GM21529 (cell line): ENCODE results near the gene POLQ.
"Not testable (repeated sequence)": the region's sequence is repeated elsewhere in the genome, so short reads cannot be mapped to it uniquely, and the experiment has no call there.

Source experiments
- ATAC-seq: cut with Tn5 transposase; IDR thresholded peaks from one replicate; pipeline ENCODE4 v1.9.1; 2021; ENCODE audit not compliant: unreplicated experiment

Gene POLQ

GRCh38 chr3:121514496-121514895 lies 31.3 kb downstream of the POLQ start:
- ATAC-seq: no peak

DNA sequence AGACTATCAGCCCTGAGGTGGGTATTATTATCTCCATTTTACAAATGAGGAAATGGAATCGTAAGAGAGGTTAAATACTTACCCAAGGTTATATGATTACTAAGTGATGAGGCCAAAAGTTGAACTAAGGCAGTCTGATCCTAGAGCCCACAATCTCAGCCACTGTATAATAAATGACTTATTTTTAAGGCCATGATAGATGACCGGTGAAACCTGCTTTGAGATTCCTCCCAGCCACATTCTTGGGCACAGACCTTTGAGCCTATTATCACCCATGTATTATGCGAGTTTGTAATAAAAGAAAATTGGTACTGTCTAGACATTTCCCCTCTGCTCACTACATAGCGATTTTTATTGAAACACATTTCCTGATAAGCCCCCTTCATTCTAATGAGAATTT lies 37.4 kb downstream of the POLQ start:
- no peak for ATAC-seq

DNA sequence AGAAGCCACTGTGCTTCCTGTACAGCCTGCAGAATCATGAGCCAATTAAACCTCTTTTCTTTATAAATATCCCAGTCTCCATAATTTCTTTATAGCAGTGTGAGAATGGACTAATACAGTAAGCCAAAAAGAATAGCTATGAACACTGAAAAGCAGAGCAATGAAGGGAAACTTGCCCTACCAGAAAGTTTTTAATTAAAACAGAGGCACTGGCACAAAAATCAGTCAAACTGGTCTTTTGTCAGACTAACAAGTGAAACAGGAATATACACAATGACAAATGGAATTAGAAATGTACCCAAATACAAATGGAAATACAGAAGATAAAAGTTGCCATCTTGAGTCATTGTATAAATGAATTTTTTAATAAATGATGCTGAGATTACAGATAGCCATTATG lies 40.5 kb downstream of the POLQ start:
- ATAC-seq: no peak

DNA sequence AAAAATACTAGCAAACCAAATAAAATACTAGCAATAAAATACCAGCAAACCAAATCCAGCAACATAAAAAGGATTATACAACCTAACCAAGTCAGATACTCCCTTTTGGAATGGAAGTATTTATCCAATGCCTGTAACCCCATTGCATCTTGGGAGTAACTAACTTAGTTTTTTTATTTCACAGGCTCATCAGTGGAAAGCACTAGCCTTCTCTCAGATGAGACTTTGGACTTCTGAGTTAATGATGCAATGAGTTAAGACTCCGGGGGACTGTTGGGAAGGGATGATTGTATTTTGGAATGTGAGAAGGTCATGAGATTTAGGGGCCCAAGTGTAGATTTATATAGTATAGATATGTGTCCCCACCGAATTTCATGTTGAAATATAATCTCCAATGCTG lies 41.2 kb downstream of the POLQ start:
- ATAC-seq: no peak

DNA sequence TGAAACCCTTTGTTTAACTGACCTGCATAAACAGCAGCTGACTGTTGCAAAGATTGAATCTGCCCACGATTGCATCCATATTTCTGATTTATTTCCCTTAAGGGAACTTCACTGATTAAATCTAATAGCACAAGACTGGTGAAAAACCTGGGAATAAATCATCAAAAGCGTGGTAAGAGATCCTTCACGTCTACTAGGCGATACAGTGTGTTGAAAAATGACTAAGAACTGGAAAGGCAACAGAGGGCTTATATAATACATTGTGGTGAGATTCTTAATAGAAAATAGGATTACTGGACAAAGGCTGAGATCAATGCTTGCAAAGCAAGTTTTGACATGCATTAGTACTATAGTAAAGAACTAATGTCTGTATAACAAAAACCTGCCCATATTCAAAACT lies 49.0 kb downstream of the POLQ start:
- ATAC-seq: no peak

DNA sequence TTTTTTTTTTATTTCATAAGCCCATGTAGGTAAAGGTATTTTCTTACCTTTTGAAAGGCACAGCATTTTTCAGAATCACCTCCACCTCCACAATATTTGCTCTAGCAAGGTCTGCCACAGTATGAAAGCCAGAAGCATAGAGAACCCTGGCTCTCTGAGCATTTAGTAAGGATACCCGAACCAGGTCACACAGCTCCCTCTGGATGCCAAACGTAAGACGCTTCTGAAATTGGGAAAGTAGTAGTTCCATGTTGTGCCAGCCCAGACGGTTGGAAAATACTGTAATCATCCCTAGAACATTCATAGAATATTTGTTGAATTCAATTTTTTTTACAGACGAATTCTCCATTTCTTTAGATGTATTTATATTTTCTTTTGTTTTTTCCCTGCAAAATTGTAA lies 52.4 kb downstream of the POLQ start:
- no peak for ATAC-seq

GRCh38 chr3:121491683-121492320 lies 54.0 kb downstream of the POLQ start:
- no peak for ATAC-seq

GRCh38 chr3:121490161-121490560 lies 55.6 kb downstream of the POLQ start:
- ATAC-seq: no peak

GRCh38 chr3:121488628-121489027 lies 57.2 kb downstream of the POLQ start:
- no peak for ATAC-seq

DNA sequence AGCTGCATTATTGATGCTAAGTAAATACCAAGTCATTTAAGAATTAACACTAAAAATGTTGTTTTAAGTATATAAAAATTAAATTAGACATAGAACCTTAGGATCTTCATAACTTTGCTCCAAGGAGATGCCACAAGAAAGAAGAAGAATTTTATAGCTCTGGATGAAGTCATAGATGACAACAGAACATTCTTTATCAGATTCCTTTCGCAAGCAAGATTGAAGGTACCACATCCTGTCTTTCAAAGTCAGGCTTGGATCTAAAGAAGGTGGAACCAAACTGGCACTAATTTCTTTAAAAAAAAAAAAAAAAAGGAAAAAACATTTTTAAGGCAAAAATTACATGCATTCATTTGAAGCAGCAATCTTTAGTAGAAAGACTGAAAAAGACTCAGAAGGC lies 62.5 kb downstream of the POLQ start:
- ATAC-seq: no peak

- ATAC-seq: no peak
Observed at GRCh38 chr3:121482660-121483059, 63.1 kb downstream of the POLQ start.

DNA sequence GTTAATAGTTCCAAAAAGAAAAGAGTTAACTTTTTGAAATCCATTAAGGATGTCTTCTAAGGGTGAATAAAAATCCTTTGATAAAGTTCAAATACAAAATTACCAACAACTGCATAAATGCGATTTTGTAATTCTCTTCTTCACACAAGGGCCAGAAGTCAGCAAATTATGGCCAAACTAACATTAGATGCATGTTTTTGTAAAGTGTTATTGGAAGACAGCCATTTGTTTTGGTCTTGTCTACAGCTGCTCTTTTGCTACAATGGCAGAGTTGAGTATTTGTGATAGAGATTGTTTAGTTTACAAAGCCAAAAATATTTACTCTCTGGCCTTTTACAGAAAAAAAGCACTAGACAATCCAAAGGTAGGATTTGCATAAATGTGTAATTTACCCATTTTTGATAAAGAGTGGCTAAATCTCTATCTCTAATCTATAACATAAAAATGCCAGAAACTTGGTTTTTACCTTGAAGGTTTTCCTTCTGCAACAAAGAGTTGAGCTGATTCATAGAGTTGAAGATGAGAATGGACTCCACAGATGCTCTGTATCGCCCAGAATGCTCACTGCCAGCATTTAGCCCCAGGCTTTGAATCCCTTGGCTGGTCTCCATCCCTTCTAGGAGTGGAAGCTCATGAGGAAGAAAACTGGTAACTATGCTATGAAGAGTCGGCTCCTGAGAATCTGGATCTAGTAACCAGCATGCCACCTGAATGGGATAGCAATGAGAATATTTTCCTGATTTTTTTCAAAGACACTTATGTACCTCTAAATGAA lies 64.5 kb downstream of the POLQ start:
- no peak for ATAC-seq

- no peak for ATAC-seq
Observed at GRCh38 chr3:121477589-121477988, 68.2 kb downstream of the POLQ start.

DNA sequence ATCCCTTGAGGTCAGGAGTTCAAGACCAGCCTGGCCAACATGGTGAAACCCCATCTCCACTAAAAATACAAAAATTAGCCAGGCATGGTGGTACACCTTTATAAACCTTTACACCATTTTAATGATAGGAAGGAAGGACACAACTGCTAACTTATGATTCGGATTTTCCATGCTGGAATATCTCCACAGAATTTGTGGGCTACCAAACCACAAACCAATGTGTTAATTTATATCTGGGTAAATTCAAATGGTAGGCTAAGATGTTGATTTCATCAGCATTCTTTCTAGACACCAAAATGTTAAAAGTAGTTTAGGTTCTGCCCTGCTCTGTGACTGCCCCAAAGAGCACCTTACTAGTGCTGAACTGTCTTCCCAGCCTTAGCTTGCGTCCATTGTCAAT lies 72.8 kb downstream of the POLQ start:
- ATAC-seq: no peak

- ATAC-seq: no peak
Observed at GRCh38 chr3:121467085-121467484, 78.7 kb downstream of the POLQ start.

DNA sequence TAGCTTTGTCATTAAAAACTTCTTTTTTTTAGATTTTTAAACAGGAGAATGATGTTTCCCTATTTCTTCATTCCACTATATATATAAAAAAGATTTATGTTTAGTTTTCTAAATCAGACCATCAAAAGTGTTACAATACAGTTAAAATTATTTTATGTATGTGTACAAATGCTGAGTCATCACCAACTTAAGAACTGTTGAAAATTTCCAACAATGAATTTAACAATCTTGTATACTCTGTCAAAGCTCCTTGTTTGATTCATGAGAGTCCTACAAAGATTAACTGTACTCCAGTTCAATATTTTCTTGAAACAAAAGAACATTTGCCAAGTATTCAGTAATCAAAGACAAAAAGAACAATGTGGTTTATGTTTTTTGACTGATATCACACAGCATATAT lies 82.0 kb downstream of the POLQ start:
- no peak for ATAC-seq

DNA sequence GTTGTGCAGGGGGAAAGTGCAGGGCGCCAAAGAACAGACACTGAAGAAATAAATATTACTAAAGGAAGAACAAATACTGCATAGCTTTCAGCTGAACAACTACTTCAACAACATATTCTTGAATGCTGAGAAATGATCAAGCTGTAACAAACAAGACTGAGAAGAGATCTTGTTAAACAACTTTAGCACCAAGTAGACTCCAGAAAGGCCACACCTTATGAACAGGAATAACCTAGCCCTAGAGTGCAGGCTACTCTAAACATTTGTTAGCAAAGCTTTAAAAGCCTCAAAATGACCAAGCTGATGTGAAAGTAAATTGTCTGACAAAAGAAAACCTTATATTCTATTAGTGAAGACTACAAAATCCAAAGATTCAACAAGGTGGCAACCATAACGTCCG lies 83.2 kb downstream of the POLQ start:
- no peak for ATAC-seq

GRCh38 chr3:121451752-121452151 lies 94.0 kb downstream of the POLQ start:
- not testable (repeated sequence) for ATAC-seq

- no peak for ATAC-seq
Observed at GRCh38 chr3:121443456-121443855, 102.3 kb downstream of the POLQ start.

DNA sequence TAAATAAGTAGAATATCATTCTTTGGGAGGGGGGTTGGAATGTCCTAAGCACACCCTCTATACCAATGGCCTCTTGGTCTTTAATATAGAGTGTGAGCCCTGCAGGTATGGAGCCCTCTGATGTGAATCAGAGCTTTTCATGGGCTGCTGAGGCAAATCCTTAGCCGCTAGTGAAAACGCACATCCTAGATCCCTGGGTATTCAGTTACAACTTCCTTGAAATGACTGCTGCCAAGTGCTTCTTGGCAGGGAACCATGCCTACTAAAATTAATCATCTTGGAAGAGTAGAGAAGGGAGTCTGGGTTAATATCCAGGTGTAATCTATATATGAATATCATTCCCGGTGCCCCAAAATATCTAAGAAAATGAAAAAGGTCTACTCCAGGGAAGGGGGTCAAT lies 109.1 kb downstream of the POLQ start:
- ATAC-seq: no peak

DNA sequence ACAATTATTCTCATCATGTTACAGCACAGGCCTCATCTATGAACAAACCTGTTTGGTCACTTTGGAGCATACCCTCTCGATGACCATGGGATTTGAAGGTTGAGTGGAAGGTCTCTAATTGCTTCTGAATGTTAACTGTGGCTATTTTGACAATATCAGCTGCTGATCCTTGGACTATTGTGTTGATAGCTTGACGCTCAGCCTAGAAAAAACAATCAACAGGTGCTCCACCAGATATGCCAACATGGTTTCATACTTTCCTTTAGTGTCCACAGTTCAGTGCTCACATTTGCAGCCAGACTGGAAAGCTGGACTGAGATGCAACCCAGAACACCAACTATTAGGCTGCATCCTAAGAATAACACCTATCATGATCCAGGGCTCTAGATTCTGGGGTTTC lies 109.7 kb downstream of the POLQ start:
- ATAC-seq: no peak

- ATAC-seq: peak; percentile 91
Observed at GRCh38 chr3:121431726-121432517, 113.9 kb downstream of the POLQ start.
